Neural cell (in vitro differentiated cells): ENCODE measurements around the gene HRAS.

Experiments
- EP300 ChIP-seq: fragments of 450-650 bp; conservative IDR thresholded peaks from 2 replicates; pipeline ENCODE4 v1.6.1; 2014; ENCODE audit warnings: antibody characterized with exemption, mild to moderate bottlenecking, moderate library complexity; ENCODE audit not compliant: poor library complexity, severe bottlenecking
- EZH2 ChIP-seq: fragments of 200-600, 300-800 bp; shearing (Covaris generic), sonication (generic); IDR thresholded peaks from 2 replicates; pipeline ENCODE4 v1.6.1; 2014; ENCODE audit warnings: antibody characterized with exemption, low read length, borderline replicate concordance, mild to moderate bottlenecking; ENCODE audit not compliant: insufficient read depth, poor library complexity, severe bottlenecking
- MXI1 ChIP-seq: fragments of 450-650 bp; conservative IDR thresholded peaks from 2 replicates; pipeline ENCODE4 v1.6.1; 2014; ENCODE audit warnings: antibody characterized with exemption, mild to moderate bottlenecking; ENCODE audit not compliant: poor library complexity, severe bottlenecking
- RAD21 ChIP-seq: fragments of 450-650 bp; conservative IDR thresholded peaks from 2 replicates; pipeline ENCODE4 v1.6.1; 2014; ENCODE audit warnings: antibody characterized with exemption, mild to moderate bottlenecking, moderate library complexity
- TF ChIP-seq, protein P1 (sequence below): fragments of 450-650 bp; IDR thresholded peaks from 2 replicates; pipeline ENCODE4 v1.5.1; 2014; ENCODE audit warnings: antibody characterized with exemption, mild to moderate bottlenecking, moderate library complexity; ENCODE audit not compliant: poor library complexity, severe bottlenecking
- TF ChIP-seq, protein P2 (sequence below): IDR thresholded peaks from 2 replicates; pipeline ENCODE4 v1.6.1; 2012; ENCODE audit warnings: borderline replicate concordance

DNA sequence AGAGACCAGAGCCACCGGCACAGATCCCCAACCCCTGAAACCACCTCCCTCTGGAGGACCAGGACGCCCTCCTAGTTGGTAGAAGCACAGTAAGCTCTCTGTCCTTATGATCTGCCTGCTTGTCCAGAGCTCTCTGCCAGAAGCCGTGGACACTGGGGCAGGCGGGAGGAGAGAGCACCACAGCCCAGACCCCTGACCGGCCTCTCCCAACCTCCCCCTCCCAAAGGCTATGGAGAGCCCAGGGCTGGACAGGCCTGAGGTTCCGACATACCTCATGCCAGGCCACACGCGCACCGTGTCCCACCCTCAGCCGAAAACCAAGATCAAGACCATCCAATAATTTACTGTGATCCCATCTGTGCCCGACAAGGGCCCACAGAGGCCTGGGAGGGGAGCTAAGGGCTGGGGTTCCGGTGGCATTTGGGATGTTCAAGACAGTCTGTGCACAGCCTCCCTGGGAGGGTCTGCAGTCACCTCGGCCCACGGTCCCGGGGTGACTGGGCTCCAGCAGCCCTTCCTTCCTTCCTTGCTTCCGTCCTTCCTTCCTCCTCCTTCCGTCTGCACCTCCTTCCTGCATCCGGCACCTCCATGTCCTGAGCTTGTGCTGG, 3.4 kb downstream of the HRAS start:
- TF ChIP-seq, protein P1, sequence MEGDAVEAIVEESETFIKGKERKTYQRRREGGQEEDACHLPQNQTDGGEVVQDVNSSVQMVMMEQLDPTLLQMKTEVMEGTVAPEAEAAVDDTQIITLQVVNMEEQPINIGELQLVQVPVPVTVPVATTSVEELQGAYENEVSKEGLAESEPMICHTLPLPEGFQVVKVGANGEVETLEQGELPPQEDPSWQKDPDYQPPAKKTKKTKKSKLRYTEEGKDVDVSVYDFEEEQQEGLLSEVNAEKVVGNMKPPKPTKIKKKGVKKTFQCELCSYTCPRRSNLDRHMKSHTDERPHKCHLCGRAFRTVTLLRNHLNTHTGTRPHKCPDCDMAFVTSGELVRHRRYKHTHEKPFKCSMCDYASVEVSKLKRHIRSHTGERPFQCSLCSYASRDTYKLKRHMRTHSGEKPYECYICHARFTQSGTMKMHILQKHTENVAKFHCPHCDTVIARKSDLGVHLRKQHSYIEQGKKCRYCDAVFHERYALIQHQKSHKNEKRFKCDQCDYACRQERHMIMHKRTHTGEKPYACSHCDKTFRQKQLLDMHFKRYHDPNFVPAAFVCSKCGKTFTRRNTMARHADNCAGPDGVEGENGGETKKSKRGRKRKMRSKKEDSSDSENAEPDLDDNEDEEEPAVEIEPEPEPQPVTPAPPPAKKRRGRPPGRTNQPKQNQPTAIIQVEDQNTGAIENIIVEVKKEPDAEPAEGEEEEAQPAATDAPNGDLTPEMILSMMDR = no peak
- TF ChIP-seq EP300 (no peak), MXI1 (no peak), EZH2 (no peak), RAD21 (no peak)
- TF ChIP-seq, protein P2, sequence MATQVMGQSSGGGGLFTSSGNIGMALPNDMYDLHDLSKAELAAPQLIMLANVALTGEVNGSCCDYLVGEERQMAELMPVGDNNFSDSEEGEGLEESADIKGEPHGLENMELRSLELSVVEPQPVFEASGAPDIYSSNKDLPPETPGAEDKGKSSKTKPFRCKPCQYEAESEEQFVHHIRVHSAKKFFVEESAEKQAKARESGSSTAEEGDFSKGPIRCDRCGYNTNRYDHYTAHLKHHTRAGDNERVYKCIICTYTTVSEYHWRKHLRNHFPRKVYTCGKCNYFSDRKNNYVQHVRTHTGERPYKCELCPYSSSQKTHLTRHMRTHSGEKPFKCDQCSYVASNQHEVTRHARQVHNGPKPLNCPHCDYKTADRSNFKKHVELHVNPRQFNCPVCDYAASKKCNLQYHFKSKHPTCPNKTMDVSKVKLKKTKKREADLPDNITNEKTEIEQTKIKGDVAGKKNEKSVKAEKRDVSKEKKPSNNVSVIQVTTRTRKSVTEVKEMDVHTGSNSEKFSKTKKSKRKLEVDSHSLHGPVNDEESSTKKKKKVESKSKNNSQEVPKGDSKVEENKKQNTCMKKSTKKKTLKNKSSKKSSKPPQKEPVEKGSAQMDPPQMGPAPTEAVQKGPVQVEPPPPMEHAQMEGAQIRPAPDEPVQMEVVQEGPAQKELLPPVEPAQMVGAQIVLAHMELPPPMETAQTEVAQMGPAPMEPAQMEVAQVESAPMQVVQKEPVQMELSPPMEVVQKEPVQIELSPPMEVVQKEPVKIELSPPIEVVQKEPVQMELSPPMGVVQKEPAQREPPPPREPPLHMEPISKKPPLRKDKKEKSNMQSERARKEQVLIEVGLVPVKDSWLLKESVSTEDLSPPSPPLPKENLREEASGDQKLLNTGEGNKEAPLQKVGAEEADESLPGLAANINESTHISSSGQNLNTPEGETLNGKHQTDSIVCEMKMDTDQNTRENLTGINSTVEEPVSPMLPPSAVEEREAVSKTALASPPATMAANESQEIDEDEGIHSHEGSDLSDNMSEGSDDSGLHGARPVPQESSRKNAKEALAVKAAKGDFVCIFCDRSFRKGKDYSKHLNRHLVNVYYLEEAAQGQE = no peak
